ENCODE measurements around the gene TBCC. TPM values are rescaled to one million over a fixed set of nuclear protein-coding genes. Genes with fewer than 3 reads are reported as not detected.

TBCC gene
- total and polyA plus RNA-seq, 2 experiments from 2014 or later = 30.2 to 31.5 TPM

DNA sequence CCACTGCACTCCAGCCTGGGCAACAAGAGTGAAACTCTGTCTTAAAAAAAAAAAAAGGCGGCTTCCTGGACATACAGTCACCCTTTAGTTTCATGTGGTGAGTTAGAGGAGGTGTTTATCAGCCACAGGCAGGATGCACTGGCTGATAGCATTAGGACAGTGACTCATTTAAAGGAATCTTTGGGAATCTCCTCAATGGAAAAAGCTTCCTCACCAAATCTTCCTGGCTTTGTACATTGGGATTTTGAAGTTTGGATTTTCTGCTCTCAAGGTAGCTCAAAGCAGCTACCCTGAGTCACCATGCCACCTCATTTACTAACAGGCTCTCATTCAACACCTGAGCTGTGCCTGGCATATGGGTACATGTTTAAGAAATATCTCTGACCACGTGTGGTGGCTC is 43.7 kb downstream of the TBCC start:
- no peaks in the 10 kb centered on the region for H4K20me1 ChIP-seq (ENCODE audit: insufficient read depth, poor library complexity, severe bottlenecking)
- H3K4me3 ChIP-seq = no peak overlapping the region
- no peaks in the 10 kb centered on the region for H3K27me3 ChIP-seq
- H3K79me2 ChIP-seq = no peaks in the 10 kb centered on the region
- WGBS (ENCODE audit: low lambda C conversion rate, missing lambda C conversion rate) = 75% methylated on average over 2 of the region's 2 CpGs
- no peaks in the 10 kb centered on the region for H3K9me3 ChIP-seq (ENCODE audit: low read depth)
- DNase-seq (ENCODE audit: low spot score) = no peak
- no peaks in the 10 kb centered on the region for H3K4me1 ChIP-seq (ENCODE audit: insufficient read depth)
- no peak for TF ChIP-seq EZH2 (IDR thresholded peaks at IDR 0.05; ENCODE audit: borderline replicate concordance)
- TF ChIP-seq, protein P1, sequence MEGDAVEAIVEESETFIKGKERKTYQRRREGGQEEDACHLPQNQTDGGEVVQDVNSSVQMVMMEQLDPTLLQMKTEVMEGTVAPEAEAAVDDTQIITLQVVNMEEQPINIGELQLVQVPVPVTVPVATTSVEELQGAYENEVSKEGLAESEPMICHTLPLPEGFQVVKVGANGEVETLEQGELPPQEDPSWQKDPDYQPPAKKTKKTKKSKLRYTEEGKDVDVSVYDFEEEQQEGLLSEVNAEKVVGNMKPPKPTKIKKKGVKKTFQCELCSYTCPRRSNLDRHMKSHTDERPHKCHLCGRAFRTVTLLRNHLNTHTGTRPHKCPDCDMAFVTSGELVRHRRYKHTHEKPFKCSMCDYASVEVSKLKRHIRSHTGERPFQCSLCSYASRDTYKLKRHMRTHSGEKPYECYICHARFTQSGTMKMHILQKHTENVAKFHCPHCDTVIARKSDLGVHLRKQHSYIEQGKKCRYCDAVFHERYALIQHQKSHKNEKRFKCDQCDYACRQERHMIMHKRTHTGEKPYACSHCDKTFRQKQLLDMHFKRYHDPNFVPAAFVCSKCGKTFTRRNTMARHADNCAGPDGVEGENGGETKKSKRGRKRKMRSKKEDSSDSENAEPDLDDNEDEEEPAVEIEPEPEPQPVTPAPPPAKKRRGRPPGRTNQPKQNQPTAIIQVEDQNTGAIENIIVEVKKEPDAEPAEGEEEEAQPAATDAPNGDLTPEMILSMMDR (IDR thresholded peaks at IDR 0.05; ENCODE audit: poor library complexity) = no peak
- no peak for TF ChIP-seq EZH2phosphoT487 (IDR thresholded peaks at IDR 0.05; ENCODE audit: low read depth, severe bottlenecking, unreplicated experiment)
- no peaks in the 10 kb centered on the region for H3K36me3 ChIP-seq (replicated peaks; ENCODE audit: insufficient read depth, low read depth)
- H3K9me2 ChIP-seq (replicated peaks; ENCODE audit: insufficient read depth) = no peaks in the 10 kb centered on the region
- H3K27ac ChIP-seq = no peak overlapping the region
- H2AFZ ChIP-seq = no peak overlapping the region
- no peak overlapping the region for H3K4me2 ChIP-seq

DNA sequence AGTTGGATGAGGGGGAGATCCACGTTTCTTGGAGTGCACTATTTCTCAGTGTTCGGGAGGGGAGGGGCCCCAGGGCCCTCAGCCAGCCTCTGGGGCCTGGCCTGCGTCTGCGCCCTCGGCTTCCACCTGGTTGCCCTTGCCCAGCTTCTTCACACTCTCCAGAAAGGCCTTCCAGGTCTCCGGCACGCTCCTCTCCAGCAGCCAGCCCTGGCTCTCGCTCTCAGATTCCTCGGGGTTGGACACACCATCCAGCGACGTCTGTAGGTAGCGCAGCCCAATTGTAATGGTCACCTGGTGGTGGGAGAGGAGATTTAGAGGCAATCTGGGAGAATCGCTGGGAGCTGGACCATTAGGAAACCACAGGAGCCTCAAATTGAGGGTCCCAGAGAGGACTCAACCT is 47.7 kb downstream of the TBCC start:
- no peaks in the 10 kb centered on the region for H3K79me2 ChIP-seq
- no peaks in the 10 kb centered on the region for H3K27me3 ChIP-seq
- 88% methylated on average over 12 of the region's 13 CpGs for WGBS (ENCODE audit: low lambda C conversion rate, missing lambda C conversion rate)
- TF ChIP-seq, protein P1 (IDR thresholded peaks at IDR 0.05; ENCODE audit: poor library complexity) = no peak
- no peak for TF ChIP-seq EZH2phosphoT487 (IDR thresholded peaks at IDR 0.05; ENCODE audit: low read depth, severe bottlenecking, unreplicated experiment)
- no peak for TF ChIP-seq EZH2 (IDR thresholded peaks at IDR 0.05; ENCODE audit: borderline replicate concordance)
- H3K9me3 ChIP-seq (ENCODE audit: low read depth) = no peaks in the 10 kb centered on the region
- no peaks in the 10 kb centered on the region for H3K36me3 ChIP-seq (replicated peaks; ENCODE audit: insufficient read depth, low read depth)
- DNase-seq (ENCODE audit: low spot score) = no peak
- H3K27ac ChIP-seq = no peak overlapping the region
- no peak overlapping the region for H2AFZ ChIP-seq
- H3K4me3 ChIP-seq = no peak overlapping the region
- H4K20me1 ChIP-seq (ENCODE audit: insufficient read depth, poor library complexity, severe bottlenecking) = no peaks in the 10 kb centered on the region
- H3K4me1 ChIP-seq (ENCODE audit: insufficient read depth) = no peaks in the 10 kb centered on the region
- H3K9me2 ChIP-seq (replicated peaks; ENCODE audit: insufficient read depth) = no peaks in the 10 kb centered on the region
- no peak overlapping the region for H3K4me2 ChIP-seq

DNA sequence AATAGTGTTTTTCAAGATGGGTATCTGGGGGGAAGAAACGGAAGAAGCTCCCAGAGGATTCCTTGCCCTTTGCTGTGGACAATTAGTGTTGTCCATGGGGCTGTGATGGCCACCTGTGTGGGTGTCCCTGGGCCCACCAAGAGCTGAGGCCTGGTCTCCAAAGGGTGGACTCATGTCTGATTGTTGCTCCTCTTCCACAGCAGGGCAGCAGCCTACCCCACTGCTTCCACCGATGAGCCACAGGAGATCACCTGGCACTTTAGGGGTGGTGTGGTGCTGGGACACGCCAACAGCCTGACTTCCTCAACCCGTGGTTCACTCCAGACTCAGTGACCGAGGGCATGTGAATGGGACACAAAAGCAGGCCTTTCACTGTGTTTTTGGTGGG is 48.6 kb downstream of the TBCC start:
- no peaks in the 10 kb centered on the region for H3K79me2 ChIP-seq
- H3K9me3 ChIP-seq (ENCODE audit: low read depth) = no peaks in the 10 kb centered on the region
- no peak overlapping the region for H3K4me3 ChIP-seq
- H2AFZ ChIP-seq = no peak overlapping the region
- TF ChIP-seq, protein P1 (IDR thresholded peaks at IDR 0.05; ENCODE audit: poor library complexity) = no peak
- DNase-seq (ENCODE audit: low spot score) = no peak
- 93% methylated on average over 5 of the region's 5 CpGs for WGBS (ENCODE audit: low lambda C conversion rate, missing lambda C conversion rate)
- no peaks in the 10 kb centered on the region for H4K20me1 ChIP-seq (ENCODE audit: insufficient read depth, poor library complexity, severe bottlenecking)
- no peaks in the 10 kb centered on the region for H3K4me1 ChIP-seq (ENCODE audit: insufficient read depth)
- H3K27ac ChIP-seq = no peak overlapping the region
- H3K36me3 ChIP-seq (replicated peaks; ENCODE audit: insufficient read depth, low read depth) = no peaks in the 10 kb centered on the region
- H3K9me2 ChIP-seq (replicated peaks; ENCODE audit: insufficient read depth) = no peaks in the 10 kb centered on the region
- no peaks in the 10 kb centered on the region for H3K27me3 ChIP-seq
- H3K4me2 ChIP-seq = no peak overlapping the region

Measured in hepatocyte (in vitro differentiated cells).